Cardiac fibroblast (primary cell): ENCODE data around the gene NPAS3.

Experiments used
- DNase-seq, 2 donors: peaks; one replicate each; pipeline versions ENCODE4 v3.0.0 to v3.0.0-alpha.2; 2010; ENCODE audit warnings: low read depth in 2 of 2
- H3K4me3 ChIP-seq, 2 donors: replicated peaks in 1 of 2; 1 replicate in 1 of 2; 2 replicates in 1 of 2; pipeline ENCODE4 v1.5.1; 2011; ENCODE audit warnings: low read depth in 2 of 2, low read length in 2 of 2, mild to moderate bottlenecking in 2 of 2, moderate library complexity in 1 of 2
- TF ChIP-seq, protein P1 (sequence below): IDR thresholded peaks from one replicate; pipeline ENCODE4 v1.5.1; 2011; ENCODE audit warnings: low read depth, mild to moderate bottlenecking, low read length, inconsistent platforms

NPAS3 gene

DNA sequence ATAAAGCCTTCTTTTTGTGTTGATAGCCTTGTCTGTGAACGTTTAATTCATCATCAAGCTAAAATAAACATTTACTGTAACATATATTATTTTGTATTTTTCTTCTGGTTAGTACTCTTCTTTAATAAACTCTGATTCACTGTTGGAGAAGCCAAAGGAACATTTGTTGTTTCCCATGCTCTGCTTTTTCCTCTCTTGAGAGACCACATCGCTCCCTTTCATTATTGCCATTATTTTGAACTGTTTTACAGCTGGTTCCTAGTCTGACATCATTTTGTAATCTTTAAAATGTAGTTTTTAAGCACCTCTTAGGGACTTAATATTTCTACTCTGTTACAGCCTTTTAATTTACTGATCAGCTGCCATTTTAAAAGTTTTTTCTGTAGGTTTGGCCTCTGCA is 301.8 kb downstream of the NPAS3 start:
- DNase-seq = no peak
- TF ChIP-seq, protein P1, sequence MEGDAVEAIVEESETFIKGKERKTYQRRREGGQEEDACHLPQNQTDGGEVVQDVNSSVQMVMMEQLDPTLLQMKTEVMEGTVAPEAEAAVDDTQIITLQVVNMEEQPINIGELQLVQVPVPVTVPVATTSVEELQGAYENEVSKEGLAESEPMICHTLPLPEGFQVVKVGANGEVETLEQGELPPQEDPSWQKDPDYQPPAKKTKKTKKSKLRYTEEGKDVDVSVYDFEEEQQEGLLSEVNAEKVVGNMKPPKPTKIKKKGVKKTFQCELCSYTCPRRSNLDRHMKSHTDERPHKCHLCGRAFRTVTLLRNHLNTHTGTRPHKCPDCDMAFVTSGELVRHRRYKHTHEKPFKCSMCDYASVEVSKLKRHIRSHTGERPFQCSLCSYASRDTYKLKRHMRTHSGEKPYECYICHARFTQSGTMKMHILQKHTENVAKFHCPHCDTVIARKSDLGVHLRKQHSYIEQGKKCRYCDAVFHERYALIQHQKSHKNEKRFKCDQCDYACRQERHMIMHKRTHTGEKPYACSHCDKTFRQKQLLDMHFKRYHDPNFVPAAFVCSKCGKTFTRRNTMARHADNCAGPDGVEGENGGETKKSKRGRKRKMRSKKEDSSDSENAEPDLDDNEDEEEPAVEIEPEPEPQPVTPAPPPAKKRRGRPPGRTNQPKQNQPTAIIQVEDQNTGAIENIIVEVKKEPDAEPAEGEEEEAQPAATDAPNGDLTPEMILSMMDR = no peak
- H3K4me3 ChIP-seq = no peak overlapping the region

DNA sequence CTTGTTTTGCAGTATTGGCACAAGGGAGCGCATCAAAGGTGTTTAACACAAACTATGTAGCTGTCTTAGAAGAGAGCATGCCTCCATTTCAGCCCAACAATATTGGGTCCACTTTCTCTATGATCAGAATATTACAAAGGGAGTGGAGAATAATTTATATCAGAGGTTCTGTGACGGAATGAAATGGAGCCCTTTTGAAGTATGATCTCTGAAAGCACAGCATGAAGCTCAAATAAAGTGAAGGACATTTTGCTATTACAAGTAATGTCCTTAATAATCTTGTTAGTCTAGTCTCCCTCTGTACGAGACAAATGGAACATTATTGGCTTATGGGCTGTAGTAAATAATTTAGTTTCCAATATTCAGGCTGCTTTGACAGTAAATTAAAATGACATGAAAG is 302.7 kb downstream of the NPAS3 start:
- DNase-seq = no peak
- H3K4me3 ChIP-seq = no peak overlapping the region
- TF ChIP-seq, protein P1 = no peak

DNA sequence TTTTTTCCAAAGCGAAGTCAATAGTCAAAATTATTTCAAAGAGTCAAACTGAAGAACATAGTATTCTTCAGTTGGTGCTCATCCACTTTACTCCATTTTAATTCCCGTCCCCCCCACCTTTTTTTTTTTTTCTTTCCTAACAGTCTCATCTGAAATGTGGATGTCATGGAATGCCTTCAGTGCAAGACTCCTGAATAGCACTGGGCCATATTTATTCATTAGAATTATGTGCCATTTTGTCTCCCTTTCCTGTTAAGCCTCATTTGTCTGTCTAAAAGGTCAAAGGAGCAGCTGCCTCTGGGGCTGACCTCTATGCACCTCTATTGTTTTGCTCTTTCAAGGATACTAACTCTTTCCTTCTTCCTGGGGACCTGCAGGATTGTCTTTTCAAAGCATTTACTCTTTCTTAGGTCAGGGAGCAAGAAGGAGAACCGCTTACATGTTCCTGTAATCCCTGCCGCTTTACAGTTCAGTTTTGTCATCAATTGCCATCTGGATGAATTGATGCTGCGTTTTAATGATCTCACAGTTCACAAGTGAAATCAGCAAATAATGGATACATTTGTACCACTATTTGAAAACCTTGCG is 310.6 kb downstream of the NPAS3 start:
- no peak for DNase-seq
- H3K4me3 ChIP-seq = no peak overlapping the region
- TF ChIP-seq, protein P1 = no peak

DNA sequence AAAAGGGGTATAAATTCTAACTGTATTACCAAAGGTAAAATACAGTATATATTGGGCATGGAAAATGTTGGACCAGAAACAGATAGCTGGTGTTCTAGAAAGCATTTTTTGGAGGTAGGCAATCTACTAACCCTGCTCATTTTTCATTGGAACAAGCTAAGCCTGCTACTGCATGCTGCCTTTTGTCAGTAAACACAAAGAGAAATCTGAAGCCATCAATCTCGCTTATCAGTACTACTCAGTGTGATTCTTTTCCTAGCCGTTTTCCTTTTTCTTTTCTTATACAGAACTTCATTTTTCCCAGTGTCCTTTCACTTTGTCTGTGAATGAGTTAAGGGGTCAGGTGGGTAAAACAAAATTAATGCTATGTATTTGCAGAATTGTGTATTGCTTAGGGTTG is 312.3 kb downstream of the NPAS3 start:
- no peak for DNase-seq
- no peak overlapping the region for H3K4me3 ChIP-seq
- TF ChIP-seq, protein P1 = no peak

DNA sequence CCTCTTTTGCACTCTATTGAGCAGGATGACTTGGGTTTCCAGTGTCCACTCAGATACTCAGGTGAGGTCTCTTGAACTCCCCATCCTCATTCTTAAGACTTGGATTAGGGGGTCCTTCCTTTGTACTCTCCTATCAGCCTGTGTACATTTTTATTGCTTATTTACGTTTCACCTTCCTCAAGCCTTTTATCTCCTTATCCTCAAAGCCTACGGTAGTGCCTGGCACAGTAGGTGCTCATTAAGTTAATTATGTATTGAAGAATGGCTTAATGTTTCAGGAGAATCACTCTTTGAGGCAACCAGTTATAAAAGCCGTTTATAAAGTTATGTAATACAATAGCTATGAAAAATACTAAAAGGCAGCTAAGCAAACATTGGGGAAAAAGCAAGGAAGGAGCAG is 315.7 kb downstream of the NPAS3 start:
- TF ChIP-seq, protein P1 = no peak
- no peak overlapping the region for H3K4me3 ChIP-seq
- no peak for DNase-seq

DNA sequence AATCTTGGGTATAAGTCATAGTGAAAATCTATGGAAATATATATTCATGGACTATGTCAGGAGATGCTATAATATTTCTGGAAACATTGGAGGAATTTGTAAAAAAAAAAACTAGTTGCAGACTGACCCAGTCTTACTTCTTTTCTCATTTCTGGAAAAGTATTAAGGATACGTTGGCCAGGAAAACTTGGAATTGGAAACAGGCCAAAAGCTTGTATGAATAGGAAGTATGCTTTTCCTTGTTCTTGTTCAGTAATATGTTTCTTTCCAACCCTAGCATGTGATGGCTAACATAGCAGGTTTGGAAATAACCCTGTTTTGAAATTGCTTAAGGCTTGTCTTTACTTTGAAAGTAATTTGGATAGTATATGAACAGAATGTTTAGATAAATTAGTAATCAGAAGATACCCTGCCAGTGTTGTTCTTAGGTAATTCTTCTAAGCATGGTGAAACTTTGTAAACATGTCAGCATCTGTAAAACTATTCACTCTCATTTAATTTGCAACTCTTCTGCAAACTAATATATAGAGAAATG is 316.2 kb downstream of the NPAS3 start:
- TF ChIP-seq, protein P1 = no peak
- DNase-seq = peak in 1 of 2 donors; percentile 29
- no peak overlapping the region for H3K4me3 ChIP-seq

DNA sequence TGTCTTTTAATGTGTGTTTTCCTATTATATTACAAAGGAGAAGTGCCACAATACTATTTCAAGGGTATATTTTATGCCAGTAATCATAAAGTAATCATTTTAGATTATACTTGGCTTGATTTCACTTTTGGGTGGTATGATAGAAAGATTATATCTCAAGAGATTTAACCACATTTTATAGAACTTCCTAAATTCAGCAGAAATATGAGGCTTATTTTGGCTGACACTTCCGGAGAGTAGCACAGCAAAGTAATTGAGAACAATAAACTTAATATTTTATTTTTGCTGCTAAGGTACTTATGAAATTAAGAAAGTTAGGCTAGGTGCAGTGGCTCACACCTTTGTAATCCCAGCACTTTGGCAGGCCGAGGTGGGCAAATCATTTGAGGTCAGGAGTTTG is 319.1 kb downstream of the NPAS3 start:
- TF ChIP-seq, protein P1 = no peak
- DNase-seq = no peak
- H3K4me3 ChIP-seq = no peak overlapping the region
